Measurements from ENCODE around the gene EDIL3.

EDIL3 gene

DNA sequence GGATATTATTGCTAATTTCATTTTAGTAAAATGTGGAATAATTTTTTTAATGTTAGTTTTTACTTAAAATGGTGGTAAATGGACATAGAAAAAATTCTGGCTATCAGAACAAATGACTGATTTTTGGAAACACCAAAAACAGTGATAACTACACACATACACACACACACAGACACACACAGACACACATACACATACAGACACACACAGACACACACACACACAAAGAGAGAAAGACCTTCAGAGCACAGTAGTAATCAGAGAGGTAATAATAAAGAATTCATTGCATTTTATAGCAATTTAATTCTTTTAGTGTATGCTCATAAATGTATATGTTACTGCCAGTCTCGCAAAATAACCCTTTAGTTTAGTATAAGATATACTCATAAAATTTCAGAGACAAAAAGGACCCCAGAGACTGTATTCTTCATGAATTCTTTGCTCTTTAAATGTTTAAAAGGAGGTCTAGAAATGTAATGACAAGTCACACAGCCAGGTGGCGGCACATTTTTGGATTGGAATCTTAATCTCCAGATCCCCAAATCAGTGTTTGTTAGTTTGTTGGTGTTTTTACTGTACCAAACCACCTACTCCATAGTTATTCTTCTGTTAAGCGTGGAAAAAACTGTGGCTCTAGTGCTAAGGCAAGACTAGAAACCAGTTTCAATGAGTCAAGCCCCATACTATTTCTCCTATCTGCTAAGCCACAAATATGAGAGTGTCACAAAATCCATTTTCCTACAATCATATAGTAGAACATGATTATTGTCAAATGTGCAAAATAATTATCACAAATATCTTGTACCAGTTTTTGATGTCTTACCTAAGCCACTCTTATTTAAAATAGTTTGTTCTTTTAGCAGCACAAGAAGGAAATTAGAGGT, 109.9 kb downstream of the EDIL3 start:
- DNase-seq: peak; percentile 51
- no peak overlapping the region for H3K4me3 ChIP-seq (ENCODE audit: low read depth, low read length)
- H3K27me3 ChIP-seq (ENCODE audit: insufficient read depth, low read depth, severe bottlenecking): no peaks in the 10 kb centered on the region
- H3K27ac ChIP-seq: no peak overlapping the region
- H3K36me3 ChIP-seq: no peaks in the 10 kb centered on the region
- TF ChIP-seq, protein P1, sequence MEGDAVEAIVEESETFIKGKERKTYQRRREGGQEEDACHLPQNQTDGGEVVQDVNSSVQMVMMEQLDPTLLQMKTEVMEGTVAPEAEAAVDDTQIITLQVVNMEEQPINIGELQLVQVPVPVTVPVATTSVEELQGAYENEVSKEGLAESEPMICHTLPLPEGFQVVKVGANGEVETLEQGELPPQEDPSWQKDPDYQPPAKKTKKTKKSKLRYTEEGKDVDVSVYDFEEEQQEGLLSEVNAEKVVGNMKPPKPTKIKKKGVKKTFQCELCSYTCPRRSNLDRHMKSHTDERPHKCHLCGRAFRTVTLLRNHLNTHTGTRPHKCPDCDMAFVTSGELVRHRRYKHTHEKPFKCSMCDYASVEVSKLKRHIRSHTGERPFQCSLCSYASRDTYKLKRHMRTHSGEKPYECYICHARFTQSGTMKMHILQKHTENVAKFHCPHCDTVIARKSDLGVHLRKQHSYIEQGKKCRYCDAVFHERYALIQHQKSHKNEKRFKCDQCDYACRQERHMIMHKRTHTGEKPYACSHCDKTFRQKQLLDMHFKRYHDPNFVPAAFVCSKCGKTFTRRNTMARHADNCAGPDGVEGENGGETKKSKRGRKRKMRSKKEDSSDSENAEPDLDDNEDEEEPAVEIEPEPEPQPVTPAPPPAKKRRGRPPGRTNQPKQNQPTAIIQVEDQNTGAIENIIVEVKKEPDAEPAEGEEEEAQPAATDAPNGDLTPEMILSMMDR (IDR thresholded peaks at IDR 0.05; ENCODE audit: low read depth, low read length): peak; percentile 38
- no peaks in the 10 kb centered on the region for H3K9me3 ChIP-seq (ENCODE audit: severe bottlenecking)

DNA sequence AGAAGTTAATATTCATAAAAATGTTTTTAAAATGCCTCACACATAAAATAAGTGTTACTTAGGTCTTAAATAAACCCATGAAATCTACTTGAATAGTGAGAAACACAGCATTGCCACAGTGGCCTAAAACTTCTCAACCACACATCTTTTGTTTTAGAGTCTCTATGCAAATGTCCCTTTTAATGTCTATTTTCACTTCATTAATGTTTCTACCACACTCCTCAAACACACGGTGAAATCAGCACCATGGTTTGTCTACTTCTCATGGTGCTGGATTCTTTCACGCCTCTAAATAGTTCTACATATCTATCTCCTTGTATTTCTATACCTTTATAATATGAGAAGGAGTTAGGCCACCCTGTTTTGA, 111.2 kb downstream of the EDIL3 start:
- no peak for DNase-seq
- Histone ChIP-seq H3K27me3 (ENCODE audit: insufficient read depth, low read depth, severe bottlenecking) (no peaks in the 10 kb centered on the region), H3K36me3 (no peaks in the 10 kb centered on the region), H3K9me3 (ENCODE audit: severe bottlenecking) (no peaks in the 10 kb centered on the region), H3K27ac (no peak overlapping the region), H3K4me3 (ENCODE audit: low read depth, low read length) (no peak overlapping the region)
- TF ChIP-seq, protein P1 (IDR thresholded peaks at IDR 0.05; ENCODE audit: low read depth, low read length): no peak

DNA sequence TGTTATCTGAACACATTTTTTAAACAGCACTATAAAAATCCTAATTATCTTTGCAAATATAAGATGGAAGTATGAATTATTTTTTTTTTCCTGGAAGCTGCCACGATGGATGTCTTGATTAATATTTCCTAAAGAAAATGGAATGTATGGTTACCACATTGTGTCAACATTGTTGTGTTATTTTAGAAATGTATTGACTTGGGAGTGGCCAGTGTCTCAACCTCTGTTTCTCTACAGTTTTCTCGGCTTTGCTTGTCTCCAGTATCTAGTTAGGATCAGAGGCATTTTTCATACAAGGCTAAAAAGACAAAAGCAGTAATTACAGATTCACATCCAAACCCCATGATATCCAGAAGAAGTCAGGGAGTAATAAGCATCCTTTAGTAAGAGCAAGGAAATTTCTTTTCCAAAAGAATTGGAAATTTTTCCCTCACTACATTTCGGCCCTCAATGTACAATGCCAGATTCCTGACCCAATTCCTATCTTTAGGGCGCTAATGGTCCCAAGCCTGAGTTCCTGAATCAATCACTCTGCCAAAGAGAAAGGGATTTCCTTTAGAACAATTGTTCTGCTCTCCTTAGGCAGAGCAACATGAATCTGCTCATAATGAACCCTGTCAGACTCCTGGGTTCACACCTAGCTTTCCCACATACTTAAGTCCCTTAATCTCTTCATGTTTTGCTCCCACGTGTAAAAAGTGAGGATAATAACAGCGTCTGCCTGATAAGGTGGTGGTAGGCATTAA, 111.7 kb downstream of the EDIL3 start:
- Histone ChIP-seq H3K27ac (no peak overlapping the region), H3K27me3 (ENCODE audit: insufficient read depth, low read depth, severe bottlenecking) (no peaks in the 10 kb centered on the region), H3K36me3 (no peaks in the 10 kb centered on the region), H3K4me3 (ENCODE audit: low read depth, low read length) (no peak overlapping the region), H3K9me3 (ENCODE audit: severe bottlenecking) (no peaks in the 10 kb centered on the region)
- TF ChIP-seq, protein P1 (IDR thresholded peaks at IDR 0.05; ENCODE audit: low read depth, low read length): no peak
- no peak for DNase-seq

DNA sequence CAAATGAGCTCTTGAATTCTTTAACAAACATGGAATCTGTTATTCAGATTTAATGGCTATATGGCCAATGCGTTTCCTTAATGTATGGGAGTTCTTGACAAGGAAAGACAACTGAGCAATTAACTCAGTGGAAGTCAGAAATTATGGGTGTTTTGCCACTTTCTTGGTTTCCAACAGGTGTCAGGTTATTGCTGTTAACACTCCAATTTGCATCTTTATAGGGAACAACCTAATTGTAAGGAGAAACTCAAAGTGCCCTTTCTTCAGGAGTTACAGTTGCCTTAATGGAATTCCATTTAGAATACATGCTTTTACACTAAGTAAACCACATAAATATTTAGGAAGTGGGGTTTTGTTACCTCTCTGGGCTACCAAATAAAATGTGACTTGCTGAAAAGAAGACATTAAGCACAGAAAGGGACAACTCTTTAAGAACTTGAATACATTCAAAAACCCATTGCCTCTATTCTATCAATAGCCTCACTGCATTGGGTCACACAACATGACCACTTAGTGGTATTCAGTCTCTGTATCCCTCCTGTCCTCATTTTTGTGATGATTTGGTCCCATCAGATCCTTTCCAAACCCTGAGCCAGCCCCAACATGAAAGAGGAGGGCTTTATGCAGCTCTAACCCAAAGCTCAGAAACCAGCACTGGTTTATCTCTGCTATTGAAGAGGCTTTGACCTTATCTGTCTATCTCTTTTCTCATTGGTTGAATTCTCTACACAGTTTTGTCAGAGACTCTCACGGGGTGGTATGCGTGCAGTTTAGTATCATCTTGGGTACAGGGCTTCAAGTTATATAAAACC, 118.7 kb downstream of the EDIL3 start:
- DNase-seq: no peak
- Histone ChIP-seq H3K36me3 (no peaks in the 10 kb centered on the region), H3K27ac (no peak overlapping the region), H3K4me3 (ENCODE audit: low read depth, low read length) (no peak overlapping the region), H3K27me3 (ENCODE audit: insufficient read depth, low read depth, severe bottlenecking) (no peaks in the 10 kb centered on the region), H3K9me3 (ENCODE audit: severe bottlenecking) (no peaks in the 10 kb centered on the region)
- TF ChIP-seq, protein P1 (IDR thresholded peaks at IDR 0.05; ENCODE audit: low read depth, low read length): no peak

DNA sequence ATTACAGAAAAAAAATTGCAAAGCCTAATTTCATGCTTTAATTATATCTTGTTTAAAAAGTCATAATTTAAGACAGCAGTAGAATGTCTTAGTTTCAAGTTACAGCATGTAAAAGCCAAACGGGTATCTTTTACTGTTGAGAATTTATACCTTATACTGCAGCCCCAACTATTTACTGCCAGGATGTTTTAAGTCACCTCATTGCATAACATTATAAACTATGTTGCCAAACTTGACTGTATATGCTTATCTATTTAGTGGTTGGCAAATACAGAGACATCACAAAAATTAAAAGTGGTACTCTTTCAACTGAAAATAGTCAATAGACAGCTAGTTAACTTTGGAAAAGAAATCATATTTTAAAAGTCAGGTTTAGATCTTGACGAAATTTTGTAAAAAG, 119.5 kb downstream of the EDIL3 start:
- Histone ChIP-seq H3K9me3 (ENCODE audit: severe bottlenecking) (no peaks in the 10 kb centered on the region), H3K27ac (no peak overlapping the region), H3K36me3 (no peaks in the 10 kb centered on the region), H3K27me3 (ENCODE audit: insufficient read depth, low read depth, severe bottlenecking) (no peaks in the 10 kb centered on the region), H3K4me3 (ENCODE audit: low read depth, low read length) (no peak overlapping the region)
- TF ChIP-seq, protein P1 (IDR thresholded peaks at IDR 0.05; ENCODE audit: low read depth, low read length): no peak
- no peak for DNase-seq

All from WERI-Rb-1 (cell line).